DOHH2 (cell line): Measurements from ENCODE around the gene MYO18A.
A peak's percentile ranks its signal among the peaks of the same experiment; 100 is the strongest.

ENCODE experiments used
- H3F3A ChIP-seq: fragments of 200-600 bp; sonication (generic), shearing (Covaris generic); 2 replicates; pipeline ENCODE4 v1.6.0; 2016; ENCODE audit warnings: antibody characterized with exemption, mild to moderate bottlenecking; ENCODE audit not compliant: control insufficient read depth, insufficient read depth
- H3K27ac ChIP-seq: fragments of 200-600 bp; sonication (generic); 2 replicates; pipeline ENCODE4 v1.5.1; 2014; ENCODE audit warnings: low read depth, mild to moderate bottlenecking, low read length, moderate library complexity
- H3K27me3 ChIP-seq: fragments of 200-600 bp; sonication (generic); 2 replicates; pipeline ENCODE4 v1.6.1; 2014; ENCODE audit warnings: mild to moderate bottlenecking, low read length, mixed read lengths; ENCODE audit not compliant: control insufficient read depth
- H3K36me3 ChIP-seq: fragments of 200-600 bp; sonication (generic); 2 replicates; pipeline ENCODE4 v1.6.1; 2014; ENCODE audit warnings: mild to moderate bottlenecking, low read length, moderate library complexity, mixed read lengths; ENCODE audit not compliant: control insufficient read depth
- H3K4me1 ChIP-seq: fragments of 200-600 bp; sonication (generic); 2 replicates; pipeline ENCODE4 v1.6.1; 2014; ENCODE audit warnings: mild to moderate bottlenecking, low read length, mixed read lengths; ENCODE audit not compliant: control insufficient read depth
- H3K4me2 ChIP-seq: fragments of 200-600 bp; sonication (generic); 2 replicates; pipeline ENCODE4 v1.6.0; 2014; ENCODE audit warnings: mild to moderate bottlenecking, low read length, moderate library complexity
- H3K4me3 ChIP-seq: fragments of 200-600 bp; sonication (generic); 2 replicates; pipeline ENCODE4 v1.5.1; 2014; ENCODE audit warnings: mild to moderate bottlenecking, low read length, mixed read lengths
- H3K79me2 ChIP-seq: fragments of 200-600 bp; sonication (generic); 2 replicates; pipeline ENCODE4 v1.6.1; 2014; ENCODE audit warnings: mild to moderate bottlenecking, low read length, mixed read lengths; ENCODE audit not compliant: control insufficient read depth
- H3K9me2 ChIP-seq: fragments of 200-600 bp; sonication (generic); replicated peaks from 2 replicates; pipeline ENCODE4 v1.6.1; 2014; ENCODE audit warnings: mild to moderate bottlenecking, low read length, mixed read lengths; ENCODE audit not compliant: control insufficient read depth
- H3K9me3 ChIP-seq: fragments of 200-600 bp; sonication (generic); 2 replicates; pipeline ENCODE4 v1.6.1; 2014; ENCODE audit warnings: antibody characterized with exemption, low read length, mixed read lengths; ENCODE audit not compliant: control insufficient read depth, insufficient read depth
- H4K20me1 ChIP-seq: fragments of 200-600 bp; sonication (generic); 2 replicates; pipeline ENCODE4 v1.6.0; 2014; ENCODE audit warnings: low read depth, mild to moderate bottlenecking, antibody characterized with exemption, low read length, moderate library complexity; ENCODE audit not compliant: control insufficient read depth, insufficient read depth
- EZH2phosphoT487 ChIP-seq: fragments of 200-600 bp; sonication (generic); IDR thresholded peaks from 2 replicates; pipeline ENCODE4 v1.6.1; 2017; ENCODE audit warnings: borderline replicate concordance, mild to moderate bottlenecking, antibody characterized with exemption, low read length, moderate library complexity, mixed read lengths
- TF ChIP-seq, protein P1 (sequence below): fragments of 200-600 bp; sonication (generic); IDR thresholded peaks from one replicate; pipeline ENCODE4 v1.5.1; 2014; ENCODE audit warnings: antibody characterized with exemption, mild to moderate bottlenecking, low read depth, low read length; ENCODE audit not compliant: poor library complexity, severe bottlenecking

Gene MYO18A

GRCh38 chr17:29042679-29043538 lies 137.3 kb downstream of the MYO18A start, which contains the start of gene PIPOX:
PIPOX (plus strand) TSS chr17:29043141; CDS start chr17:29043226, 85 bp downstream.
- Histone ChIP-seq H3K79me2 (no peaks in the 10 kb centered on the region), H4K20me1 (no peaks in the 10 kb centered on the region), H3K9me3 (no peaks in the 10 kb centered on the region), H3K4me2 (peak within 1 kb of the TSS; percentile 14; the same call in 1 of the 2 replicates), H3K4me3 (no peak within 1 kb of the TSS), H3K27ac (no peak within 1 kb of the TSS), H3F3A (no peaks in the 10 kb centered on the region), H3K9me2 (no peaks in the 10 kb centered on the region), H3K27me3 (no peaks in the 10 kb centered on the region; the same call in 1 of the 2 replicates), H3K4me1 (peaks cover 13% of the 10 kb centered on the region), H3K36me3 (no peaks in the 10 kb centered on the region)
- TF ChIP-seq, protein P1, sequence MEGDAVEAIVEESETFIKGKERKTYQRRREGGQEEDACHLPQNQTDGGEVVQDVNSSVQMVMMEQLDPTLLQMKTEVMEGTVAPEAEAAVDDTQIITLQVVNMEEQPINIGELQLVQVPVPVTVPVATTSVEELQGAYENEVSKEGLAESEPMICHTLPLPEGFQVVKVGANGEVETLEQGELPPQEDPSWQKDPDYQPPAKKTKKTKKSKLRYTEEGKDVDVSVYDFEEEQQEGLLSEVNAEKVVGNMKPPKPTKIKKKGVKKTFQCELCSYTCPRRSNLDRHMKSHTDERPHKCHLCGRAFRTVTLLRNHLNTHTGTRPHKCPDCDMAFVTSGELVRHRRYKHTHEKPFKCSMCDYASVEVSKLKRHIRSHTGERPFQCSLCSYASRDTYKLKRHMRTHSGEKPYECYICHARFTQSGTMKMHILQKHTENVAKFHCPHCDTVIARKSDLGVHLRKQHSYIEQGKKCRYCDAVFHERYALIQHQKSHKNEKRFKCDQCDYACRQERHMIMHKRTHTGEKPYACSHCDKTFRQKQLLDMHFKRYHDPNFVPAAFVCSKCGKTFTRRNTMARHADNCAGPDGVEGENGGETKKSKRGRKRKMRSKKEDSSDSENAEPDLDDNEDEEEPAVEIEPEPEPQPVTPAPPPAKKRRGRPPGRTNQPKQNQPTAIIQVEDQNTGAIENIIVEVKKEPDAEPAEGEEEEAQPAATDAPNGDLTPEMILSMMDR: no peak
- TF ChIP-seq EZH2phosphoT487: no peak

DNA sequence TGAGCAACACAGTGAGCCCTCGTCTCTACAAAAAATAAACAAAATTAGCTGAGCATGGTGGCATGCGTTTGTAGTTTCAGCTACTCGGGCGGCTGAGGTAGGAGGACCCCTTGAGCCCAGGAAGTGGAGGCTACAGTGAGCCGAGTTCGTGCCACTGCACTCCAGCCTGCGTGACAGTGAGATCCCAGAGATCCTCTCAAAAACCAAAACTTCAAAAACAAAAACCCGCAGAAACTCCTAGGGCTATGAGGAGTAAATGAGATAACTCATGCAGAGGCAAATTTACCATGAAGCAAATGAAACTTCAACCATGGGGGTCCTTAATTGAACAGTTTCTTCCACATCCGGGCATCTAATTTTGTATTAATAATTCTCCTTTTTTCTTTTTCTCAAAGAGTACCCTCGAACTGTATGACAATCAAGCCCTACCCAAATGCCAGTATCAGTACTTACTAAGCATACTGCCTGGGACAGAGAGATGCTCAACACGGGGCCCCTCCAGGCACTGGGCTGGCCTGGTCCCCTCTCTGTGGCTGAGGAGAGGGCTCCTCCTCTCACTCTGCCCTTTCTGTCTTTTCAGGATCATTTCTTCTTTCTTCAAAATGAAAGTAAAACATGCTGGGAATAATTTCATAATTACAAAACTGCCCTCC lies 138.0 kb downstream of the MYO18A start:
- H3K79me2 ChIP-seq: no peaks in the 10 kb centered on the region
- no peaks in the 10 kb centered on the region for H3K36me3 ChIP-seq
- H3K27ac ChIP-seq: no peak overlapping the region
- H4K20me1 ChIP-seq: no peaks in the 10 kb centered on the region
- H3K4me1 ChIP-seq: peaks cover 12% of the 10 kb centered on the region
- H3K4me2 ChIP-seq: peak overlapping the region; percentile 14; the same call in 1 of the 2 replicates
- H3F3A ChIP-seq: no peaks in the 10 kb centered on the region
- TF ChIP-seq, protein P1: no peak
- no peak for TF ChIP-seq EZH2phosphoT487
- H3K27me3 ChIP-seq: no peaks in the 10 kb centered on the region; the same call in 1 of the 2 replicates
- H3K9me2 ChIP-seq: no peaks in the 10 kb centered on the region
- no peak overlapping the region for H3K4me3 ChIP-seq
- no peaks in the 10 kb centered on the region for H3K9me3 ChIP-seq

GRCh38 chr17:29041571-29041970 lies 138.6 kb downstream of the MYO18A start:
- Histone ChIP-seq H3K4me1 (peaks cover 12% of the 10 kb centered on the region), H3K27ac (no peak overlapping the region), H3K9me3 (no peaks in the 10 kb centered on the region), H3F3A (no peaks in the 10 kb centered on the region), H3K36me3 (no peaks in the 10 kb centered on the region), H4K20me1 (no peaks in the 10 kb centered on the region), H3K79me2 (no peaks in the 10 kb centered on the region), H3K4me3 (no peak overlapping the region), H3K27me3 (peaks cover 5% of the 10 kb centered on the region), H3K4me2 (no peak overlapping the region), H3K9me2 (no peaks in the 10 kb centered on the region)
- TF ChIP-seq, protein P1: no peak
- TF ChIP-seq EZH2phosphoT487: no peak
